Mesenchymal stem cell (in vitro differentiated cells and primary cell): ENCODE data around the gene TMEM41B.
"Not testable (repeated sequence)": the region's sequence is repeated elsewhere in the genome, so short reads cannot be mapped to it uniquely, and the experiment has no call there.

Experiments
- DNase-seq: peaks from one replicate; pipeline ENCODE4 v3.0.0-alpha.2; 2013
- H2AFZ ChIP-seq: one replicate; pipeline ENCODE4 v1.6.1; 2013; ENCODE audit warnings: low read depth, mild to moderate bottlenecking, control low read depth, inconsistent platforms, low read length, moderate library complexity
- H2AK5ac ChIP-seq: 2 replicates; pipeline ENCODE4 v1.6.1; 2013; ENCODE audit warnings: low read length, moderate library complexity, mild to moderate bottlenecking, inconsistent platforms; ENCODE audit not compliant: severe bottlenecking
- H2BK120ac ChIP-seq: one replicate; pipeline ENCODE4 v1.6.1; 2013; ENCODE audit warnings: low read depth, mild to moderate bottlenecking, inconsistent platforms, low read length, moderate library complexity
- H2BK12ac ChIP-seq, 2 experiments: one replicate each; pipeline ENCODE4 v1.6.1; 2013; ENCODE audit warnings: inconsistent platforms in 2 of 2, low read length in 2 of 2, mild to moderate bottlenecking in 2 of 2, moderate library complexity in 2 of 2, control low read depth in 1 of 2
- H2BK15ac ChIP-seq: one replicate; pipeline ENCODE4 v1.6.1; 2013; ENCODE audit warnings: mild to moderate bottlenecking, low read depth, inconsistent platforms; ENCODE audit not compliant: poor library complexity, severe bottlenecking
- H2BK5ac ChIP-seq: 2 replicates; pipeline ENCODE4 v1.6.1; 2013; ENCODE audit warnings: low read depth, mild to moderate bottlenecking, low read length, control low read depth, inconsistent platforms; ENCODE audit not compliant: poor library complexity, severe bottlenecking
- H3K14ac ChIP-seq, 2 experiments: one replicate each; pipeline ENCODE4 v1.6.1; 2013; ENCODE audit warnings: inconsistent platforms in 2 of 2, low read length in 2 of 2, control low read depth in 1 of 2, mild to moderate bottlenecking in 1 of 2, moderate library complexity in 1 of 2
- H3K18ac ChIP-seq, 2 experiments: one replicate each; pipeline ENCODE4 v1.6.1; 2013; ENCODE audit warnings: inconsistent platforms in 2 of 2, low read length in 2 of 2, control low read depth in 1 of 2, low read depth in 1 of 2, mild to moderate bottlenecking in 1 of 2
- H3K23ac ChIP-seq, 2 experiments: one replicate each; pipeline ENCODE4 v1.6.1; 2013; ENCODE audit warnings: inconsistent platforms in 2 of 2, low read length in 2 of 2, mild to moderate bottlenecking in 2 of 2, moderate library complexity in 2 of 2, control low read depth in 1 of 2
- H3K27ac ChIP-seq: 2 replicates; pipeline ENCODE4 v1.5.1; 2013; ENCODE audit warnings: mild to moderate bottlenecking, moderate library complexity, low read length, control low read depth, inconsistent platforms; ENCODE audit not compliant: poor library complexity, severe bottlenecking
- H3K27me3 ChIP-seq, 2 experiments: 2 replicates each; pipeline versions ENCODE4 v1.6.1 to v1.7.0; 2013; ENCODE audit warnings: low read length in 2 of 2, mild to moderate bottlenecking in 2 of 2, moderate library complexity in 2 of 2, control low read depth in 1 of 2, inconsistent platforms in 1 of 2; ENCODE audit not compliant: control insufficient read depth in 1 of 2, insufficient read depth in 1 of 2
- H3K36me3 ChIP-seq, 2 experiments: 2 replicates each; pipeline versions ENCODE4 v1.6.1 to v1.7.0; 2013; ENCODE audit warnings: low read length in 2 of 2, control low read depth in 1 of 2, inconsistent platforms in 1 of 2, low read depth in 1 of 2, mild to moderate bottlenecking in 1 of 2; ENCODE audit not compliant: insufficient read depth in 2 of 2, control insufficient read depth in 1 of 2
- H3K4ac ChIP-seq, 2 experiments: one replicate each; pipeline ENCODE4 v1.6.1; 2013; ENCODE audit warnings: inconsistent platforms in 2 of 2, low read length in 2 of 2, mild to moderate bottlenecking in 2 of 2, moderate library complexity in 2 of 2, control low read depth in 1 of 2, low read depth in 1 of 2
- H3K4me1 ChIP-seq: 2 replicates; pipeline ENCODE4 v1.6.1; 2013; ENCODE audit warnings: low read depth, low read length, control low read depth; ENCODE audit not compliant: control insufficient read depth, insufficient read depth
- H3K4me2 ChIP-seq: 2 replicates; pipeline ENCODE4 v1.6.1; 2013; ENCODE audit warnings: low read length, mild to moderate bottlenecking, inconsistent platforms; ENCODE audit not compliant: poor library complexity, severe bottlenecking
- H3K4me3 ChIP-seq, 2 experiments: 2 replicates each; pipeline versions ENCODE4 v1.5.1 to v1.7.0; 2013; ENCODE audit warnings: low read length in 2 of 2, mild to moderate bottlenecking in 2 of 2, control low read depth in 1 of 2, low read depth in 1 of 2; ENCODE audit not compliant: insufficient read depth in 1 of 2
- H3K79me1 ChIP-seq: replicated peaks from 2 replicates; pipeline ENCODE4 v1.6.1; 2013; ENCODE audit warnings: mild to moderate bottlenecking, control low read depth, low read length, inconsistent platforms; ENCODE audit not compliant: poor library complexity, severe bottlenecking
- H3K9ac ChIP-seq: 2 replicates; pipeline ENCODE4 v1.7.0; 2013; ENCODE audit warnings: mild to moderate bottlenecking, low read length, moderate library complexity
- H3K9me3 ChIP-seq: 2 replicates; pipeline ENCODE4 v1.7.0; 2013; ENCODE audit warnings: mild to moderate bottlenecking, low read length; ENCODE audit not compliant: control insufficient read depth
- H4K8ac ChIP-seq: one replicate; pipeline ENCODE4 v1.6.1; 2013; ENCODE audit warnings: inconsistent platforms, mild to moderate bottlenecking, low read length, moderate library complexity
- H4K91ac ChIP-seq: one replicate; pipeline ENCODE4 v1.6.1; 2013; ENCODE audit warnings: mild to moderate bottlenecking, low read length, inconsistent platforms
- whole genome bisulfite sequencing: methylation state at CpG from one replicate; pipeline ENCODE4 v1.1.7; 2013; ENCODE audit warnings: mixed read lengths; 5-methylcytosine and 5-hydroxymethylcytosine counted together

The TMEM41B gene

DNA sequence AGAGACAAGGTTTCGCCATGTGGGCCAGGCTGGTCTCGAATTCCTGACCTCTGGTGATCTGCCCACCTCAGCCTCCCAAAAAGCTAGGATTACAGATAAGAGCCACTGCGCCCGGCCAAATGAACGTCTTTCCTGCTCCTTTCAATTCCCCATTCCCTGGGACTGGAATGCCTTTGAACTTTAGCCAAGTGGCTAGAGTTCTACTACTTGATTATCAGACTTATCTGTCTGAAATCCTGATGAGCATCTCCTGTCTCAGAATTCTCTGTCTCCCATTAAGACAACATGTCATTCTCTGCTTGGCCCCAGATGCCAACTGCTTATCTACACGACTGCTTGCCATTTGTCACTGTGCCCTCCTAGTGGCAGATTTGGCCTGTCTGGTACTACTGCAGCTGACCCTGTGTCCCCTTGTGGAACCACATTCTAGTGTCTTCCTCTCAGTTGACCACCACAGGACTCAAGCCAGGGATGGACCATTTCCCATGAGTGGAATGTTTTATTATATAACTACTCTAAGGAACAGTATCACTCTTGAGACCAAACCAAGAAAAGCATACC is 37.0 kb upstream of the TMEM41B start:
- H3K79me1 ChIP-seq, result no peaks in the 10 kb centered on the region
- H2BK15ac ChIP-seq, result no peak overlapping the region
- no peak overlapping the region for H3K4me2 ChIP-seq
- H3K9me3 ChIP-seq, result no peaks in the 10 kb centered on the region
- no peak overlapping the region for H3K27ac ChIP-seq
- H2AK5ac ChIP-seq, result no peak overlapping the region
- WGBS, result 82% methylated on average over 6 of the region's 6 CpGs
- H3K18ac ChIP-seq, result no peak overlapping the region
- no peak overlapping the region for H4K8ac ChIP-seq
- no peak overlapping the region for H2BK12ac ChIP-seq
- no peaks in the 10 kb centered on the region for H3K36me3 ChIP-seq
- no peak overlapping the region for H3K9ac ChIP-seq
- H3K27me3 ChIP-seq, result no peaks in the 10 kb centered on the region
- H2BK5ac ChIP-seq, result no peak overlapping the region
- H3K4me3 ChIP-seq, result no peak overlapping the region
- H2BK120ac ChIP-seq, result no peak overlapping the region
- DNase-seq, result no peak
- H3K23ac ChIP-seq, result no peak overlapping the region
- no peak overlapping the region for H2AFZ ChIP-seq
- no peak overlapping the region for H3K14ac ChIP-seq
- no peak overlapping the region for H4K91ac ChIP-seq
- no peak overlapping the region for H3K4ac ChIP-seq
- no peaks in the 10 kb centered on the region for H3K4me1 ChIP-seq

GRCh38 chr11:9347779-9348178 is 33.4 kb upstream of the TMEM41B start:
- WGBS, result 89% methylated on average over 3 of the region's 4 CpGs
- H2BK5ac ChIP-seq, H3K36me3 ChIP-seq: not testable (repeated sequence)

DNA sequence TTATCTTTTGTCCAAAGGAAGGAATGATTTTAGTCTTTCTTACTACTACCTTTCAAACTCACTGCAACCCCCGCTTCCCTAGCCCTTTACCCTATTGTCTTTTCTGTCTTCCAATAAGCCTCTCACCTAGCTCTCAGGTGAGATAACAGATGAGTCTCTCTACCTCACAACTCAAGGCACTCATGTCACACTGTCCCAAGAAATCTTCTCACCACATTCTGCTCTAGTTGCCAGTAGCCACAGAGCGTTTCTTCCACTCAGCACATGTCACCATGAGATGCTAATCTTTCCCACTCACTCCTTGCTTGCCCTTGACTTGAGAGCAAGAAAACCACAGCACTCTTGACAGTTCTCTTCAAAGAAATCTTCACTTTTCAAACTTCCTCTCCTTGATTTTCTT is 32.7 kb upstream of the TMEM41B start:
- no peaks in the 10 kb centered on the region for H3K4me1 ChIP-seq
- H3K79me1 ChIP-seq, result no peaks in the 10 kb centered on the region
- H3K4me3 ChIP-seq, result no peak overlapping the region
- no peak overlapping the region for H2BK120ac ChIP-seq
- no peaks in the 10 kb centered on the region for H3K9me3 ChIP-seq
- no peak overlapping the region for H3K18ac ChIP-seq
- no peak overlapping the region for H2AFZ ChIP-seq
- no peak overlapping the region for H3K9ac ChIP-seq
- H4K91ac ChIP-seq, result no peak overlapping the region
- no peaks in the 10 kb centered on the region for H3K27me3 ChIP-seq
- no peak overlapping the region for H3K14ac ChIP-seq
- no peaks in the 10 kb centered on the region for H3K36me3 ChIP-seq
- H2BK5ac ChIP-seq, result no peak overlapping the region
- H3K27ac ChIP-seq, result no peak overlapping the region
- no peak overlapping the region for H3K4me2 ChIP-seq
- DNase-seq, result peak; percentile 39
- no peak overlapping the region for H3K4ac ChIP-seq
- H2AK5ac ChIP-seq, result no peak overlapping the region
- no peak overlapping the region for H2BK15ac ChIP-seq
- 70% methylated on average over 2 of the region's 2 CpGs for WGBS
- no peak overlapping the region for H2BK12ac ChIP-seq
- no peak overlapping the region for H4K8ac ChIP-seq
- H3K23ac ChIP-seq, result no peak overlapping the region

More at GRCh38 chr11:9347779-9348178, 33.4 kb upstream of the TMEM41B start:
- peak overlapping the region in 1 of 2 experiments; percentile 21 for H3K18ac ChIP-seq
- H2BK12ac ChIP-seq, H4K8ac ChIP-seq, DNase-seq, H3K27me3 ChIP-seq, H2AK5ac ChIP-seq, H2BK120ac ChIP-seq, H3K4me3 ChIP-seq, H3K4ac ChIP-seq, H3K4me1 ChIP-seq, H3K4me2 ChIP-seq, H3K23ac ChIP-seq, H2AFZ ChIP-seq, H2BK15ac ChIP-seq, H3K79me1 ChIP-seq, H3K27ac ChIP-seq, H3K9me3 ChIP-seq, H3K9ac ChIP-seq, H3K14ac ChIP-seq, H4K91ac ChIP-seq: not testable (repeated sequence)

DNA sequence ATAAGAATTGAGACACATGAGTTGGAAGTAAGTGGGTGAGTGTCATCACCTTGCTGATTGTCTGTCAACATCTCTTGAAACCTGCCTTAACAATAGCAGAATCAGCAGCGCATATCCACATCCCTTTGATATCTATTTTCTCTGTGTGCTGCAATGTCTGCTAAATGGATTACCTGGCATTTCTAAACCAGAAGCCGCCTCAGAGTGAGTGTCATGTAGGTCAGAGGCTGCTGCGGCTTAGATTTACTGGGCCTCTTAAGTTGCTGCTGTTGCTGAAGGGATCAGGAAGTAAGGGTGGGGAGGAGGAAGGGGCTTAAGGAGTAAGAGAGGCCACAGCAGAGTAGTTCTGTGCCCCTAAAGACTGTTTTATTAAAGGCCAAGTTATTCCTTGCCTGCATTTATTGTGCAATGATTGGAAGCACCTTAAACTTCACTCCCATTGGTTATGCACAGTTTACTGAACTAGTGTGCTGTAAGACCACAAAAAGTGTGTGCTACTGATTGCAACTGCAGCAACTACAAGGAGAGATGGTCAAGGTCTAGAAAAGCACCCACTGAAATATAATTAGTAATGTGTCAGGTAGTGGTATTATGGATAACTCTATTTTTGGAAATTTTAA is 29.8 kb upstream of the TMEM41B start:
- Histone ChIP-seq H3K79me1 (no peaks in the 10 kb centered on the region), H3K18ac (no peak overlapping the region), H2BK5ac (no peak overlapping the region), H3K14ac (no peak overlapping the region), H2BK120ac (no peak overlapping the region), H3K9ac (no peak overlapping the region), H2AFZ (no peak overlapping the region), H3K27me3 (no peaks in the 10 kb centered on the region), H4K8ac (no peak overlapping the region), H3K4me1 (no peaks in the 10 kb centered on the region), H3K23ac (no peak overlapping the region), H3K4me3 (no peak overlapping the region), H2BK12ac (no peak overlapping the region), H2AK5ac (no peak overlapping the region), H3K9me3 (no peaks in the 10 kb centered on the region), H3K4ac (no peak overlapping the region), H2BK15ac (no peak overlapping the region), H3K4me2 (no peak overlapping the region), H3K36me3 (no peaks in the 10 kb centered on the region), H3K27ac (no peak overlapping the region), H4K91ac (no peak overlapping the region)
- WGBS, result 34% methylated on average over 2 of the region's 3 CpGs
- DNase-seq, result no peak
